GM18868 (cell line): ENCODE data around the gene VAV3.
"Not testable (repeated sequence)": the region's sequence is repeated elsewhere in the genome, so short reads cannot be mapped to it uniquely, and the experiment has no call there.

Experiments
- ATAC-seq: cut with Tn5 transposase; IDR thresholded peaks from one replicate; pipeline ENCODE4 v1.9.1; 2021; ENCODE audit warnings: mild to moderate bottlenecking, moderate library complexity; ENCODE audit not compliant: unreplicated experiment

Gene VAV3

DNA sequence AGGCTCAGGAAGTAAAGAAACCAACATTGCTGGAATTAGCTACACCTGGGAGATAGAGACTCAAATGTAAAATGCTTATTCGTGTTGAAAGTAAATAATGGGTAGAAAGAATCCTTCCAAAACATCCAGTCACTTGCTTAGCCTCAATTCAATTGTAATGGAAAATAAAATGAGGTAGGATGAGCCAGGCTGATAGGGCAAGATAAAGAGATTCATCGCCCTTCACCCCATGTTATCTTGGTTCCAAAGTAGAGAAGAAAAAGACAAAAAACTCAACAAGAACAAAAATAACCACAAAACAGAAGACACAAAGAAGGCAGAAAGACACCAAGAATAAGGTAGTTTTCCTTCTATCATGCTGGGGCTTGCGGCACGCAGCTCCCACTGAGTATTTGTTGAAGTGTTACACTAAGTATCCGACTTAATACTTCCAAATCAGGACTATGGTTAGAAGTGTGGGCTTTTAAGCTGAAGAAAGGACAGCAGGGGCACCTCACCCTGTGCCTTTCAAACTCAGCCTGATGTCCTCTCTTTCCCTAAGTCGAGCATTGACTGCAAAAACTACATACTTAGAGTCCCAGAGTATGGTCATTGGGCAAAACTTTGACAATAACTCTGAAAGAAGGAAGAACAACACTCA is 202.1 kb downstream of the VAV3 start:
- no peak for ATAC-seq

DNA sequence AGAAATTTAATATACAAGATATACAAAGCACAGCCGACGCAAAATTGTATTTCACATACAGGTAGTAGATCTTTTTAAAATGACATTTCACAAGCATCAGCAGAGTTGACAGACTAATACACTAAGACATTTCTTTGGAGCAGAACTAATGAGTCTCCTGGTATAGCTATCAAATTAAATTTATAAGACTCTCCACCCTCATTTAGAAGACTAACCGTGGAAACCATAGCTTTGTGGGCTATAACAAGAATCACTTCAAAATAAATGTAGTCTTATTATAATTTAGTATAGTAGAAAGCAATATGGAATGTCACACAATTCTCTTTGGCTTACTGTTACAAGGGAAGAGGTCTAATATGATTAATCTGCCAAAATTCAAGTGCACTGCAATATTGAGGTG is 204.9 kb downstream of the VAV3 start:
- no peak for ATAC-seq

DNA sequence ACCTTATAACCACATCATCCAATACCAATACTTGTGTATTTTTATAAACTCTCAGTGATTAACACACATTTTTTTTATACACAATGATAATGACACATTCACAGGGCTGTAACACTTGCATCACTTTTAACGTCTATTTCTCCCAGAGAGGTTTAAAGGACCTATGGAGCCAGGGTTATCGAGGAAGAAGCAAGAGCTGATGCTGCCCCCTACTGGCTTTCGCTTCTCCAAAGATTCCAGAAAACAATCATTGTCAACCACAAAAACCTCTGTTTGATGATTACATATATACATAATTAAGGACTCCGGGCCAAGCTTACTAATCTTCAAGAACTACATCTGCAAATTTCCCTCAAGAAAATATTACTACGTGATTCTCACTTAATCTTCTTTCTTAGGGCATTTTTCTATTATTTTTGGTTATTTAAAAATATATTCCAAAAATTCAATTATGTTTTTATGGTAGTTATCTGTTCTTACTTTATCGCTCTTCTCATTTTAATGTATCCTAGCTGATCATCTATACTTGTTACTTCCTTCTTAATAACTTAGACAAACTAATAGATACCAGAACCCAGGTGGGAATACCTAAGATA is 214.5 kb downstream of the VAV3 start:
- ATAC-seq, result peak; percentile 57

DNA sequence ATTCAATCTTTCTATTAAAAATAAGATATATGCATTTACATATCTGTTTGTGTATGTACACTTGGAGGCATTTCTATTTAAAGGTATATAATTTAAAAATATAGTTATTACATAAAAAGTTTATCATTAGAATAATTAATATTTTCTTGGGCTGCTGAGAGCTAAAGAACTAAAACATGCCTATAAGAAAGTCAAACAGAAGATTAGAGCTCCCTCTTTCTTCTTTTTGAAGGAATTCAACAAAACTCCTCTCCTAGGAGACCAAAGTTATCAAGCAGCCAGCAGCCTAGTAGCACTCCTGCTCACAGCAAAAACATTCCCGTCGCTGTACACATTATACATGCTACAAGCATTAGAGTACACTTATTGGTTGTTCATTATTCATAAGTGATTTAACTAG is 216.4 kb downstream of the VAV3 start:
- ATAC-seq, result no peak

DNA sequence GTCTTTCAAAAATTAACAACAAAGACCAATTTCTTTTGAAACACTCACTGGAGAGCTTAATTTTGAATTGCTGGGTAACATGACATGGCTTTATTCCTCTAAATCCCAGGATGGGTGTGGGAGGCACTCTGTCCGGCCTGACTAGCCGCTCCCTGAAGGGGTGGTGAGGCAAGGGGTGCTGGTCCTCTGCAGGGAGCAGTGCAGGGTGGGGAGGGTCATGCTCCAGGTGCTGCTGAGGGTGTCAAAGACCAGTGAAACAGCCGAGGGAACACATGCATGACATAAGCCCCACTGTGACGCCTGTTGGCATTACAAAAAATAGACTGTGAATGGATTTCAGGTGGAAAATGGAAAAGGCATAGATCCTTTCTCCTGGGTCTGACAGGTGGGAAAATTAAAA is 223.7 kb downstream of the VAV3 start:
- no peak for ATAC-seq

DNA sequence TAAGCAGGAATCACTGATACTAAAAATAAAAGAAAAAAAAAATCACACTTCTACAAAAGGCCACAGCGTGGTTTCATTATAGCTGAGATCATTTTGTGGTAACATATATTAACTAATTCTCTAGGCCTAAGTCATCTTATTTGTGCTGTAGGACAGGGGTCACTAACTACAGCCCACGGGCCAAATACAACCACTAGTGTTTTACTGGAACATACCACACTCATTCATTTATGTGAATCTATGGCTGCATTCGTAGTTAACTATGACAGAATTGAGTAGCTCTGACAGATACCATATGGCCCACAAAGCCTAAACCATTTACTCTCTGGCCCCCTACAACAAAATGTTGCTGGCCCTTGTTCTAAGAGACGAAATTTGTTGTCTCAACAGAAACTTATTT is 224.4 kb downstream of the VAV3 start:
- ATAC-seq, result no peak

DNA sequence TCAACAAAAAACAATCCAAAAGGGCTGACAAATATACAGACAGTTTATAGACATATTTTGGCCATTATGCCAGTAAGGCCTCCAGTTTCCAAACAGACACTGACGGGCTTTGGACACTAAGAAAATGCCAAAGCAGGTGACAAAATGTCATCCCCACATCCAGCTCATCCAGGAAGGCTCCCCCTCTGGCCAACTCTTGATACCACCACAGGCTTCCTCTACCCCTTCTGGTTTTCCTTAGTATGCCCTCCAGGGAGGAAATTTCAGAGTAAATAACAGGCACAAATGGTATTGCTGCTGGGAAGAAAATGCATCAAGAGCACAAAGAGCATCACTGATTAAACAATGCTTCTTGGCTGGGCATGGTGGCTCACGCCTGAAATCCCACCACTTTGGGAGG is 225.3 kb downstream of the VAV3 start:
- ATAC-seq, result no peak

DNA sequence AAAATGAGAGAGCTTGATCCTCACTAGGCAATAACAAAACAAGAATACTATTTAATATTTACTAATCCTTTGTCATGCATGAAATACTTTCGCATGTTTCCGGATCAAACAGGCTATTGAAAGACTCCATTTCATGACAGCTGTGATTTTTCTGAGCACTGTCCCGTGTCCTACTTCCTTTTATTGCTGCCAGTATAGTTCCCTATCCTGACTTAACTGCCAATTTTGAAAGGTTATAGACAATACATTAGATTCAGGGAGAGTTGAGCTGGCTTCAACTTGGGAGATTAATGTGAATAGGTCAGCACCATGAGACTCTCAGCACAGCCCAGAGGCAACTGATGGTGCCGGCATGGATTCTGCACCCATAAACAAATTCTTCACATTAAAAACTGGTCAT is 225.8 kb downstream of the VAV3 start:
- ATAC-seq, result peak; percentile 39

DNA sequence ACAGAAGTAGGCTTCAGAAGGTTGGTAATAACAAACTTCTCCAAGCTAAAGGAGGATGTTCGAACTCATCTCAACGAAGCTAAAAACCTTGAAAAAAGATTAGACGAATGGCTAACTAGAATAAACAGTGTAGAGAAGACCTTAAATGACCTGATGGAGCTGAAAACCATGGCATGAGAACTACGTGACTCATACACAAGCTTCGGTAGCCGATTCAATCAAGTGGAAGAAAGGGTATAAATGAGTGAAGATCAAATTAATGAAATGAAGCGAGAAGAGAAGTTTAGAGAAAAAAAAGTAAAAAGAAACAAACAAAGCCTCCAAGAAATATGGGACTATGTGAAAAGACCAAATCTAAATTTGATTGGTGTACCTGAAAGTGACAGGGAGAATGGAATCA is 231.6 kb downstream of the VAV3 start:
- ATAC-seq, result not testable (repeated sequence)

DNA sequence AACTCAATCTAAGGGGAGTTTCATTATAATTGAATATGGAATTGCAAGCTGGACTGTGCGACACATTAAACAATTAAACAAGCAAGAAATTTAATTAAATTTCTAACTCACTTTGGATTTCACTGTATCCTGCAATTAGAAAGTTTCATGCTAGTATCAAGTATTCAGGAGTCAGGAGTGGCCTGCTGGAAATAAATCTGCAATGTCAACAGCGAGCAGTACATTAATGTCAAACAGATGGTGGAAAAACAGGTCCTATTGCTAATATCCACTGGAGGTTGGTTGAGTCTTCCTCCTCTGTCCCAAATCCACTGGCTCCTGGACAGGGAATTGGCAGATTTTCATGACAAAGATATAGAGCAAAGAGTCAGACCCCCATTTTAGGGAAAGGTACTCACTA is 237.1 kb downstream of the VAV3 start:
- no peak for ATAC-seq

DNA sequence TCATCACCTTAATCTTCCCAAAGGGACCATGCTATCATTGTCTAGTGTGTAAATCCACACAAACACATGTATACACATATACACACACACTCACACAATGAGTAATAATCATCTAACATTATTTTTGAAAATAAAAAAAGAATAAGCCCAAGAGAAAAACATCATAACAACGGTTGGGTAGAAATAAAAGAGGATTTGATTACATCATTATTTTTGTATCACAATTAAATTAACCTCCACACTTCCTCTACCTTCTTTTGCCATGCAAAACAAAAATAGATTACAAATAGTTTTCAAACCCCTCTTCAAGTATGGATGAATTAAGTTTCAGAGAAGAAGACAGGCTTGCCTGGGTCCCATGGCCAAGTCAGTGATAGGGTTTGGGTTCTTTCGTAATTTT is 238.1 kb downstream of the VAV3 start:
- ATAC-seq, result no peak

DNA sequence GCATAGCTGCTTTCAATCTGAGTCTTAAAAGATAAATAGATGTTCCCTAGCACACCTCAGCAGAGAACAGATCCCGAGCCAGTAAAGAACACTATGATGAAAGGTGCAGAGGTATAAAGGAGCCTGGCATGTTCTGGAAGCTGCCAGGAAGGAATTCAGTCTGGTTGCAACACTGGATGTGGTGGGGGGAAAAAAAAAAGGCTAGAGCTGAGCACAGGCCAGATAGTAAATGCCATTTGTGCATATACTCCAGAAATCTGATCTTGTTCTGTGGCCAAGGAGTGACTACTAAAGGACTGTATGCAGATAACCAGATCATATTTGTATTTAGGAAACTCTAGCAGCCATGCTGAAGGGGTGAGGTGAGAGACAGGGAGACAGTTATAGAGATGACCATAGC is 240.3 kb downstream of the VAV3 start:
- no peak for ATAC-seq

DNA sequence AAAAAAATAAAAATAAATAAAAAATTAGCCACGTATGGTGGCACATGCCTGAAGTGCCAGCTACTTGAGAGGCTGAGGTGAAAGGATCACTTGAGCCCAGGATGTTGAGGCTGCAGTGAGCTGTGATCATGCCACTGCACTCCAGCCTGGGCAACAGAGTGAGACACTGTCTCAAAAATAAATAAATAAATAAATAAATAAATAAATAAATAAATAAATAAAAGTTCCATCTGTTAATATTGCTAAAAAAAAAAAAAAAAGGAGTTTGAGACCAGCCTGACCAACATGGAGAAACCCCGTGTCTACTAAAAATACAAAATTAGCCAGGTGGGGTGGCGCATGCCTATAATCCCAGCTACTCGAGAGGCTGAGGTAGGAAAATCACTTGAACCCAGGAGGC is 244.8 kb downstream of the VAV3 start:
- ATAC-seq, result not testable (repeated sequence)

DNA sequence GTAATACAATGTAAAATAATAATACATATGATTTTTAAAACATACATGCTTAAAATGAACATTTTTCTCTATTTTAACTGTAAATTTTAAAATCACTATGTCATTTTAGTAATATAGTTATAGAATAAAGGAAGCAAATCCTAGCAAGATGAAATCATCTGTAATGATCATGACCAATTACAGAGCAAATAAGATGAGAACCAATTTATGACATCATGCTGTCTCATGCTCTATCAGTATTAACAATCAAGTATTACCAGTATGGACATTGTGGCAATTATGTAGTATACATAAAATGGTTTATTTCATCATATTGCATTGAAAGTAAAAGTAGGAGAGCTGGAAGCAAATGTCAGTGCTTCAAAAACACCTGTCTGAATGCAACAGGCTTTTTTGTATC is 255.0 kb downstream of the VAV3 start:
- no peak for ATAC-seq

DNA sequence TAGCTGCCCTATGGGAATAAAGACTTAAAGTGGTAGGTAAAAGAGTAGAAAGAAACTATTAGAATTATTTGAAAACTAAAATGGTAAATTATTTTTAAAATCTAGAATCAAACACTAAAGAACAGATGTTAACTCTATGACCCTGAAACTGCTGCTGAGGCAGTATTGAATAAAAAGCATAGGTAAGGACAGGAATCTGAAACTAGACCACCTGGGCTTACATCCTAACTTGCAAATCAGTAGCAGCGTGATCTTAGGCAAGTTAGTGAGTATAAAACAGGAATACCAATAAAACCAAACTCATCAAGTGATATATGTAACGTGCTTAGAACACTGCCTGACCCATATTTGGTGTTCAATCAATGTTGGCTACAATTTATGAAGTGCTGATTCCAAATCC is 257.9 kb downstream of the VAV3 start:
- ATAC-seq, result no peak

DNA sequence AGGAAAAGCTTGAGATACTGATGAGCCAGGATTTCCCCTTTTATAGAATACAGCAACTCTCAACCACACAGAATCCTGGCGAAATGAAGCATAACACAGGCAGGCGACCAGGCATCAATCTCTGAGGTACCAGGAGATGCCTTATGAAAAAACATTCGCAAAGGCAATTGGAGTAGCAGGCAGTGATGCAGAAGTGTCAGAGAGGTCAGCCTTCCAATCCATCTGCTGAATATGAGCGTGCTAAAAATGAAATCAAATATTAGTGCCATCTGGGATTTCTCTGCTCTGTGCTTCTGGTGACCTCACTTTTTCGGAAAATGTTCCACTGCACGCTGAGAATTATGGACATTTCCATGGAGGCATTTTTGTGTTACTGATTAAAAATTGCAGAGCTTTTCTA is 258.8 kb downstream of the VAV3 start:
- no peak for ATAC-seq

DNA sequence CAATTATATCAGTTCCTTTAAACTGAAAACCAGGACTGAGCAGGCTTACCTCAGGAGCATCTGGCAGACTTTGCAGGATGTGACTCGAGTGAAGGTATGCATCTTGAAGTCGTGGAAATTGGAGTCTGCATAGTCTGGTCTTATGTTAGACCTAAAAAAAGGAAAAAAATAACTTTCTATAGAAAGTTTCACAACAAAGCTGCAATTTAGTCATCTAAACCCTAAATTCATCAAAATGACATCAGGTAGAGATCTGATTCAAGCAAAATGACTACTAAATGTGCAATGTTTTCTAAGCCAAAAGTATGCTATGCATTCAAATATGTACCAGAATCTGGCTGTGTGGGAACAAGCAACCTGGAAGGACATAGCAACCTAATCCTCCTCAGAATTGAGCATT is 260.1 kb downstream of the VAV3 start:
- ATAC-seq, result no peak

DNA sequence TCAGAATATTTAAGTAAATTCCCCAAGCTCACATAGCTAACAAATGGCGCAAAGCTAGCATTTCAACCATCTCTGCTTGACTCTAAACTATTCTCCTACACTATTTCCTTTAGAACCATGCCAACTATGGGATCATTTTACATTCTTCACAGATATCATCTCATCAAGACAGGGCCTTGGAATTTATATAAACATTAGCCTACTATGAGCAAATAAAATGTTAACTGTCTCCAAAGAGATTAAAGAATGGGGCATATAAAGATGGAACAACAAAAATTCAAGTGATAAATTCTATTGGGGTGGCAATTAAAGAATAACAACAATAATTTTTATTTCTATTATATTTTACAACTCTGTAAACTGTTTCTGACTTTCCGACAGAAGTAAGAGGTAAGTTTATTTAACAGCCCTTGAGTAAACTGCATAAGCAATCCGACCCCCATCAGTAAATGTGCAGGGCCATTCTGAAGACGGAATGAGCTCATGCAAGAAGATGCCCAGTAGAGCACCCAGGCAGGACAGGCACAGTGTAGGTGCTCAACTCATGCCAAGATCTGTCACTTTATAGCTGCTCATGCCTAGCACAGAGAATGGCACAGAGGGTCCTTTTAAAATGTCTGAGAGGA is 261.9 kb downstream of the VAV3 start:
- no peak for ATAC-seq

DNA sequence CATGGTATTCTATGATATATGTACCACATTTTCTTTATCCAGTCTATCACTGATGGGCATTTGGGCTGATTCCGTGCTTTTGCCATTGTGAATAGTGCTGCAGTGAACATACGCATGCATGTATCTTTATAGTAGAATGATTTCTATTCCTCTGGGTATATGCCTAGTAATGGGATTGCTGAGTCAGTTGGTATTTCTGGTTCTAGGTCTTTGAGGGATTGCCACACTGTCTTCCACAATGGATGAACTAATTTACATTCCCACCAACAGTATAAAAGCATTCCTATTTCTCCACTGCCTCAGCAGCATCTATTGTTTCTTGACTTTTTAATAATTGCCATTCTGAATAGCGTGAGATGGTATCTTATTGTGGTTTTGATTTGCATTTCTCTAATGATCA is 264.3 kb downstream of the VAV3 start:
- not testable (repeated sequence) for ATAC-seq

DNA sequence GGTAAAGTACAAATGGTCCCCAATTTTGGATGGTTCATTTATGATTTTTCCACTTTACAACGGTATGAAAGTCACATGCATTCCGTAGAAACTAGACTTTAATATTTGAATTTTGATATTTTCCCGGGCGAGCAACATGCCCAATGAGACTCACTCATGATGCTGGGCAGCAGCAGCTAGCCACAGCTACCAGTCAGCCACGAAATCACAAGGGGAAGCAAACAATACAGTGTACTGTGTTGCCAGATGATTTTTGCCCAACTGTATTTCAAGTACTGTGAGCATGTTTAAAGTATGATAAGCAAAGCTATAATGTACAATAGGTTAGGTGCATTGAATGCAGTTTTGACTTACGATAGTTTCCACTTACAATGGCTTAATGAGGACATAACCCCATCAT is 266.8 kb downstream of the VAV3 start:
- ATAC-seq, result no peak

DNA sequence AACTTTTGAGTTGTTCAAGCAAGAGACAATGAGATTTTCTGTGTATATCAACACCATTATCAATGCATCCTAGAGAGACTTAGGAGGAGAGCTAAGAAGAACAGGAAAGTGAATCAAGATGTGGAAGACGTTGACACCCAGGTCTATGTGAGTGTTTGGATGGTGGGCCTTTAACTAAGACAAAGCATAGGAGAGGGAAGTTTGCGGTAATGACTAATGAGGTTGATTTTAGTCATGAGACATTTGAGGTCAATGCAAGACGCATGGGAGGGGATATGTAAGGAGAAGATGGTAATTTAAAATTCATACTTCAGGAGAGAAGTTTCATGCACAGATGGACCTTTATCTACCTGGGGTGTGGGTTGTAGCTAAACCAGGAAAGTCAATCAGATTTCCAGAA is 269.6 kb downstream of the VAV3 start:
- ATAC-seq, result no peak

DNA sequence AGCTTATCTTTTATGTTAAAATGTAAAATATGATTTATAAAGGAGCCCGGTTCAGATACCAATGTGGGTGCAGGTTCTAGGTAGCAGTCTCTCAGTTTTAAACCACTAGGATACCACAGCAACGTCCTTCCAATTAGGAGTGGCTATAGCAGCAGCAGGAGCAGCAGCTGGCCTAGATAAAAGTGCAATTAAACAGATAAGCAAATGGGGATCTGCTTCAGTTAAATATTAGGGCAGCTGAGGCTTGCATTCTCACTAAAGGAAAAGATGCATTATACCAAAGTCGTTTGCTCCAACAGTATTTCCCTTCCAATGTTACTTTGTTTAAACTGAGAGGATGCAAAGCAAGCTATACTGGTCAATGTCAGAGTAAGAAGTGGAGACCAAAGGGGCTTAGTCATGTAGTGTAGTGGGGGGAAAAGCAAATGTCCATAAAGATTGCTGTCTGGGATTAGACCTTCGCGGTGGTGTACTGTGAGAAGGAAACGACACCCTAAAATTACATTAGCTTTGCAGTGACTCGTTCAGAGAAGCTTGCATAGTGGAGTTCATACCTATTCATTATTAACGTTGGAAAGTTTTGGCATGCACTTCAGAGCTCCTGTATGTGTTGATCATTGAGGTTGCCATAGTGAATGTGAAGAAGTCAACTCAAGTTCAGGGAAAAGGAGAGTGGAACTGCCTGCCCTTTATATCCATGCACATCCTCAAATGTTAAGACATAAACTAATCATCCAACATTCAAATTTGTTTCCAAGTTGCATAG is 272.2 kb downstream of the VAV3 start:
- no peak for ATAC-seq
